ENCODE measurements around the gene TLE4.
A peak's percentile ranks its signal among the peaks of the same experiment; 100 is the strongest.

Gene TLE4

DNA sequence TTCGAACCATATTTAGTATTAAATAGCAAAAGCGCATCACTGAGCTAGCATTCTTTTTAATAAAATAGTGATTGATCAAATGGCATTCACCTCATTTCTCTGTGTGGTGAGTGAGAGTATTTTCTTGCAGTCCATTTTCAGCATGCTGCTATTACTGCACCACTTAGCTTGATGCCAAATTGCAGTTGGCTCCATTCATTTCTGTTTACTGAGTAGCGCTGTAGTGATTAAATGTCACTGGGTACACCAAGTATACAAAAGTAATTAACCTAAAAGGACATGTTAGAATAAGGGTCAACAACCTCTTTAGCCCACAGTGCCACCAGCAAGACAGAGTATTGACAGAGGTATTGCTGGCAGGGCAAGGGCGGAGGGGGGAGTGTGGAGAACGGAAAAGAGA is 122.0 kb downstream of the TLE4 start:
- no peak for DNase-seq

DNA sequence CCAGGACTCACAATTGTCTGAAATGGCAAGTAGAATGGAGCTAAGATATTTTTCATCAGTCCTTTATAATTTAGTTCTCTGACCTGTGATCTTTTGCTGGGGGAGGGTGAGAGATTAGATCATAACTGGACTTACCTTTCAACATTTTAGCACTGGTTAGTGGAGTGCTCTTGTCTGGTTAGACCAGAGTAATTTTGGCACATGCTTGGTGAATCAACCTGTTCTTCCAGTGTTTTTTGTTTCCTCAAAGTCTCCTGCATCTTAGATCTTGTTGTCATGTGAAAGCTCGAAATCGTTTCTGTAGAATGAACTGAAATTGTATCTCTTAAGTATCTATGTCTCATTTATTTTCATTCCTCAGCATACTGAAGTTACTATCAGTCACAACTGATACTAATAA is 122.4 kb downstream of the TLE4 start:
- no peak for DNase-seq

DNA sequence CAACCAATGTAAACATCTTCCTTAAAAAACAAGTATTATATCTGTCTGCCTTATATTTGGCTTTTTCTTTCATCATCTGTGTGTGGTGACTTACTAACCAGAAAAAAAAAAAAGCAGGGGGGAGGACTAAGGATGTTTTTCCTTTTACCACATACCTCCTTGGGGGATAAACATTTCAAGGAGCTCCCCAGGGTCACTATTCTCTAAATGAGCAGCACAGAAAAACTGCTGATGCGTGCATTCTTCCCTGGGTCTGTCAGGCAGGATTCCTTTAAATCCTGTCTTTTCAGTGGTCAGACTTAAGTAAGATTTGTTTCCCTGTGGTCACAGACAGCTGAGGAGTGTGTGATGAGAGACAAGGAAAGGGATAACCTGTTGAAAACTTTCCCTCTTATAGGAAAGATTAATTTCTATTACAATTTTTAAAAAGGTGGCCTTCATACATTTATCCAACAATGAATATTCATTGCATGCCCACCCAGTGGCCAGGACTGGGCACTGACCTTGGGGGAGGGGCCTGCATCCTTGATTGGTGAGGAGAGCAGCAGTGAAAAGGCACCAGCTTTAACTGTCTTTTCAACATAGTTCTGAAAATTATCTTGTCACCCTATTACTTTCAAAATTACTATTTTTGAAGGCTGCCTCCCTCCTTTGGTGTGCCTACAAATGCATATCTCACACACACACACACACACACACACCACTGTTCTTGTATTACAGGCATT is 123.1 kb downstream of the TLE4 start:
- DNase-seq: peak; percentile 96

DNA sequence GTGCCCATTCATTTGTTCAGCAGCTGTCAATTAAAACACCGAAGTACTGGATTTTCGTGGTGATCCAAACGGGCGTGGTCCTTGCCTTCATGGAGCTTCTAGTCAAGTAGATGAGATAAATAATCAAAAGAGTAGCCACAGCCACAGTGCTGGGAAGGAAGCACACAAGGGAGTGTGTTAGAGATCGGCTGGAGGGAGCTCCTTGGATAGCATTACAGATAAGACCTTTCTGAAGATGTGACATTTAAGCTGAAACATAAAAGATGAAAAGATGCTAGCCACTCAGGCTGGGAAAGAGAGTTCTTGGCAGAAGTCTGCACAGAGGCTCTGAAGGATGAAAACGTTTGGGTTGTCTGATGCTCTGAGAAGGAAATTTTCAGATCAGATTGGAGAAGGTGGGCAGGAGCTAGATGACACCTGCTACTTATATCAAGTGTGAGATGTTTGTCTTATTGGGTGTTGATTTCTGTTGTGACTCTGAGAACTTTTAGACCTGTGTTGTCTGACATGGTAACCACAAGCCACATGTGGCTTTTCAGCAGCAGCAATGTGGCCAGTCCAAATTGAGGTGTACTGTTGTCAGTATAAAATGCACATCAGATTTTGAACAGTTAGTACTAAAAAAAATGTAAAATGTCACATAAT is 123.9 kb downstream of the TLE4 start:
- DNase-seq: no peak

DNA sequence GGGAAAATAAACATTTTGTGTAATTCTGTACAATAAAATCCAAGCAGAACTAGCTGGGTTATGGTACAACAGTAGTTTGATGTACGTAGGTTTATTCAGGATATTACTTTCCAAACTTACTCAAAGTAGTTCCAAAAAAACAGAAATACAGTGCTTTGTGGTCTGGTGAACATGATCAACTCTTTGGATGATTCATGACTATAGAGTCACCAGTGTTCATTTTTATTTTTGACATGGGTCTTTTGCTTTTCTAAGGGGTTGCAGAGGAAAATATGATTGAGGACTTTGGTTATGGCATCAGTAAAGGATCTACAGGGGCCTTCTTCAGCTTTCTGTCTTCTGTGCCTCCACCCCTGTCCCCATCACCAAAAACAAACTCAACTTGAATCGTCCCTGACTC is 127.2 kb downstream of the TLE4 start:
- no peak for DNase-seq

DNA sequence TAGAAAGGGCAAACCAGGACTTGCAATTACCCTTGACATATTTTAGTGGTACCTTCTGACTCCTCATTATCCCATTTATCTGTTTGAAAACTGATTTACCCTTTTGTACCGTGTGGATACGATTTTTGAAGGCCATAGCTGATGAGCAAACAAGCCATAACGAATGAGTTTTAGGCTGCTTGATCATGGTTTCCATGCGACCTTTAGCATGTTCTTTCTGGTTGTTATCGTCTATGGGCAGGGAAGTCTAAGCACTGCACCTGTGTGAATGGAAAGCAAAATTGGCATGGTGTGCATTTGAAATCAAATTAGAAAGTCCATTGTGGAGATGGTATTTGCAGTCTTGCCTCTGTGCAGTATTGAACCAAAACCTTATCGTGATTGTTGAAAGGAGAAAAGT is 127.7 kb downstream of the TLE4 start:
- DNase-seq: no peak

DNA sequence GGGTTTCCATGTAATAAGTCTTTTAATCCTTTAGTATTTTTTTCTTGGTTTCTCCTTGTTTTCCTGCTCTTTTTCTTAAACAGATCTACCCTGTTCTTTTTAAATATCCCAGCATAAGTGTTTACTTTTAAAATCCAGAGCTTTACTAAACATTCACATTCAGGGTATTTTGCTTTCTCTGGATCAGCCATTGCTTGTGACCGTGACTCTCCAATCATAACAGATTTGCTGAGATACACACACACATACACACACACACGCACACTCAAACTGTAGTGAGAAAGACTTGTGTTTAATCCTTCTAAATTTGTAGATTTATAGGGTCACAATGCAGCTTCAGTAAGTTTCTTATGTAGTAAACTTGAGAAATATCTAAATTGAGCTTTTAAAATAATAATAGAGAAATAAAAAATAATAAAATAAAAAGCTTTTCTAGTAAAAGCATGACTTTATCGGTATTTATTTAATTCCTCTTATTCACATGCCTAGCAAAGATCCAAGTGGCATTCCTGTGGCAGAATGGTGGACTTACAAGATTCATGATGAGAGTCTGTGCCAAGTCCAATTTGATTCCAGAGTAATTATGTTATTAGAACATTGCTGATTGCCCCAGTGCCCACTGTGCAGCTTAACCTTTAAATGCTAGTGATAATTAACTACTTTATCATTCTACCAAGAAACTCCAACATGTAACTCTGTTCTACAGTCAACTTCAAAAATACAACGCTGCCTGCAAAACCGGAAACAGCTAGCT is 129.0 kb downstream of the TLE4 start:
- no peak for DNase-seq

DNA sequence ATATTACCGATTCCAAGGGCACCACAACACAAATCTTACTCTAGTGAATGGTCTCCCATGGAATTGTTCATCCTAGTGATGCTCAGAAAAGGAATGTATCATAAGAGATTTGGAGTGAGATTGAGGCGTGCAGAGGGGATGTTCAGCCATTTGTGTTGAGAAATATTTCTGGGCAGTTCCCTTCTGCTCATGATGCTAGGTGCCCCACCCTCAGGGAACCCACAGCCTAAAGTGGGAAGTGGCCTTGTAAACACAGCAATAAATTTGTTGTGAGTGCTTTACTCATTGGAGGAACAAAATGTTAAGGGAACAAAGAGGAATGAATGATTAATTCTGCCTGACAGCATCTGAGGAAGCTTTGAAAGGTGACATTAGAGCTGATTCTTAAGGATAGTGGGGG is 129.9 kb downstream of the TLE4 start:
- DNase-seq: no peak

DNA sequence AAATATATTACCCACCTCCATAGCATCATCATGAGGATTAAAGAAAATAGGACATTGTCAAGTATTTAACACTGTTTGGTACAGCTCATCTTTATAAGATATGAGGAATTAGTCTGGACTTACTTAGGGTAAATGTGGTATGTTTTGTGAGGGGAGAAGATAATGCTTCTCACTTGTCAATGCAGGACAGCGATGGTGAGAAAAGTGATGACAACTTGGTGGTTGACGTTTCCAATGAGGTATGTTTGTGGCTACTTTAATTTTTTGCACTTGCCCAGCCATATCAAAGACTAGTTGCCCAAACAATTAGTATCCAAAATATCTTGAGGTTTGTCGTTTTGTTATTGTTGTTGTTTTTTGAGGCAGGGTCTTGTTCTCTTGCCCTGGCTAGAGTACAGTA is 133.9 kb downstream of the TLE4 start:
- no peak for DNase-seq

DNA sequence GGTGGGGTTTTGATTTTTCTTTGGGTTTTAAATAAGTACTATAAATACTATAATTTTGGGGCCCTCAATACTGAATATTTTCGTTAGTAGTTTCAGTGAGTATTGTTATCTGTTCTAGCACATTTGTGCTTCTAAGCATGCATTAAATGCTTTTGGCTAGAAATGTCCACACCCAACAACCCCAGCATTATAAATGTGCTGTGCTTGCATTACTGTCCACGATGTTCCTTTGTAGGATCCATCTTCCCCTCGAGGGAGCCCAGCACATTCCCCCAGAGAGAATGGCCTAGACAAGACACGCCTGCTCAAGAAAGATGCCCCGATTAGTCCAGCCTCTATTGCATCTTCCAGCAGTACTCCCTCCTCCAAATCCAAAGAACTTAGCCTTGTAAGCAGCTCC is 134.7 kb downstream of the TLE4 start:
- no peak for DNase-seq

DNA sequence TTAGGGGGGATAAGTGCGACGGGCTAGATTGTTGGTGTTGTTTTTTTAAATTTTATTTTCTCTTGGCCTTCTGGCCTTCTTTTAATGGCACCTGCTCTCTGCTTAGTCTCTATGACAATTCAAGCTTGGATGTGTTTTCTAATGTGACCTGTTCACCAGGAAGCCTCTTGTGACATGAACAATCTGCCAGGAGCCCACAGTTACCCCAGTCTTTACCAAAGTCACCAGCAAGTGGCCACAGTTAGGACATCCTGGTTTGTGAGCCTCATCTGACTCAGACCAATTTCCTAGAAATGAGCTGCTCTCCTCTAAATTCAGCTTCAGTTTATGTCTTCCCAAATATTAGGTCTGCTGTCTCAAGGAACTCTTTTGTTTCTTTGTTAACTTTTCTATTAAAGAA is 135.8 kb downstream of the TLE4 start:
- DNase-seq: no peak

DNA sequence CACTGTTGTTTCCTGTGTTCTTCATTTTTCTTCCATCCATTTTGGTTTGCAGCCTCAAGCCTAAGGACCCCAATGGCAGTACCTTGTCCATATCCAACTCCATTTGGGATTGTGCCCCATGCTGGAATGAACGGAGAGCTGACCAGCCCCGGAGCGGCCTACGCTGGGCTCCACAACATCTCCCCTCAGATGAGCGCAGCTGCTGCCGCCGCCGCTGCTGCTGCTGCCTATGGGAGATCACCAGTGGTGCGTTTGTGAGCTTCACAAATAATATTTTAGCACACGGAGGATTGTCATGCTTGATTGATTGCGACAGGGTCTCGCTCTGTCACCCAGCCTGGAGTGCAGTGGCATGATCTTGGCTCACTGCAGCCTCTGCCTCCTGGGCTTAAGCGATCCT is 136.8 kb downstream of the TLE4 start:
- DNase-seq: no peak

DNA sequence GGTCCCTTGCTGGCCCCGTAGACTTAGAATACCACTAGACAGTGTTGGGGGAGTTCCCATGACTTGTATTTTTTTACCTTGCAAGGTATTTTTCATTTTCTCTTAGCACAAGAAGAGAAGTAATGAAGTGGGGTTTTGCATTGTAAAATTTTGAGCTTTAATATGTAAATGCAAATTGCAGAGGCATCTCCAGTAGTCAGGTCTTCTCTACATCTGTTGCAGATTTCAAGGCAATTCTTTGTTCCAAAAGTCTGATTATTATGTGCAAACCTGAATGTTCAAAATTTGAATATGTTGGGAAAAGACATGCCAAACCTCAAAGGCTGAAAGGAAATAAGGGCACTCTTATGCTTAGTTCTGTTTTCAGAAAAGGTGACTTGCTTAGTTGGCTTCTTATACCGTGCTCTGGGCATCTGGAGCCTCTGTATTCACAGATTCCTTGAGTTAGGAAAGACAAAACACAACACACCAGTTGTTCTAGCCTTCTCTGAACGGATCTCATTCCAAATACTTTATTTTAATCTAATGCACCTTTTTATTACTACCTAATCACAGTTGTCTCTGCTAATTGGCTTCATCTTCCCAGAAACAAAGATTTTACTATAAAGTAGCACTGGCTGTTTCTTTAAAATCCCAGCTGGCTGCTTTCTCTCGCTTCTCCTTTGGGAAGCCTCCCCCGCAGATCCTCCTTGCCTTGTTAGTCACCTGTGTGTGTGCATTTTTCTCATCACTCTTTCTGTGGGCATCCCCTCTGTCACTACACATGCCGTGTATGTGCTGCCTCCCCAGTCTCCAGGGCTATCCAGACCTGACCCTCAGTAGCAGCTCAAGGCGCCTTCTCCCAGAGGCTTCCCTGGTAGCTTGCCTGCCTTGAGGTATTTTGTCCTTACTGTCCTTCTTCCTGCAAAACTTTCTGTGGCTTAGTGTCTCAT is 138.2 kb downstream of the TLE4 start:
- no peak for DNase-seq

DNA sequence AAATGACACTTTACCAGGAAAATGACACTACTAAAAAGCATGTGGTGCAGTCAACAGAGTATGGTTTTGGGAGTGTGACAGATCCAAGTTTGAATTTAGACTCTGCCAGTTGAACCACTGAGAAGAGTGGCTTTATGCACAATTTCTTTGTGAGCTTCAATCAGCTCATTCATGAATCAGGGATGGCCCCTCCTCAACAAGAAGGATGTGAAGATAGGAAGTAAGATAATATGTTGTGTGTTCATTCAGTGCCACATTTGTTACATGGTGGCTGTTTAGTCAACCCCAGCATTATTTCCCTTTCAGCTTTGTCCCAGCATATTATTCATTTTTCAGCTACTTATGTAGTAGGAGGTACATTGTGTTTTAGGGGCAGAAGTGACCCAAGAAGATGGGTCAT is 140.1 kb downstream of the TLE4 start:
- DNase-seq: no peak

DNA sequence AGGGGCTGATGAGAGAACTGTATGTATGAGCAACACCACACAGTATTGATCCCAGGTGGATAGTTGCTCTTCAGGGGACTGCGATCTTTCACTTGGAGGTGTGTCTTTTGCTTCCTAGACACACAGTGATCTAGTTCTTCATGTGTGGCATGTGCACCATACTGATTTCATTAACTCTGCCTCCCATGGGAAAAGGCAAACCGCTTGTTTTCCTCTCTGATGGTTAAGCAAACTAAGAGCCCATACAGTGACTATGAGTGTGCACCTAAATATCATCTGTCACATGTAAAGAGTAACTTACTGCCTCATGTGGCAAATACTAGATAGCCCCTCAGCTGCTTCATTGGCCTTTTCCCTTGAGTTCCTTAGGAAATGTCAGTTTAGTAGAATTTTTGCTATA is 147.3 kb downstream of the TLE4 start:
- peak; percentile 49 for DNase-seq

DNA sequence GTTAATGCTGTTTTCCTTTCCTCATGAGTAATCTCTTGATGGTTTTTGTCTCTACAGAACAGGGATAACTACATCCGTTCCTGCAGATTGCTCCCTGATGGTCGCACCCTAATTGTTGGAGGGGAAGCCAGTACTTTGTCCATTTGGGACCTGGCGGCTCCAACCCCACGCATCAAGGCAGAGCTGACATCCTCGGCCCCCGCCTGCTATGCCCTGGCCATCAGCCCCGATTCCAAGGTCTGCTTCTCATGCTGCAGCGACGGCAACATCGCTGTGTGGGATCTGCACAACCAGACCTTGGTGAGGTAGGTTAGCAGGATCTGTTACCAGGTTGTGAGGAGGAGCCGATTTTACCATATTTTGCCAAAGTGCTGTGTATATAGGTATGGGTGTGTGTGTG is 148.2 kb downstream of the TLE4 start:
- DNase-seq: no peak

DNA sequence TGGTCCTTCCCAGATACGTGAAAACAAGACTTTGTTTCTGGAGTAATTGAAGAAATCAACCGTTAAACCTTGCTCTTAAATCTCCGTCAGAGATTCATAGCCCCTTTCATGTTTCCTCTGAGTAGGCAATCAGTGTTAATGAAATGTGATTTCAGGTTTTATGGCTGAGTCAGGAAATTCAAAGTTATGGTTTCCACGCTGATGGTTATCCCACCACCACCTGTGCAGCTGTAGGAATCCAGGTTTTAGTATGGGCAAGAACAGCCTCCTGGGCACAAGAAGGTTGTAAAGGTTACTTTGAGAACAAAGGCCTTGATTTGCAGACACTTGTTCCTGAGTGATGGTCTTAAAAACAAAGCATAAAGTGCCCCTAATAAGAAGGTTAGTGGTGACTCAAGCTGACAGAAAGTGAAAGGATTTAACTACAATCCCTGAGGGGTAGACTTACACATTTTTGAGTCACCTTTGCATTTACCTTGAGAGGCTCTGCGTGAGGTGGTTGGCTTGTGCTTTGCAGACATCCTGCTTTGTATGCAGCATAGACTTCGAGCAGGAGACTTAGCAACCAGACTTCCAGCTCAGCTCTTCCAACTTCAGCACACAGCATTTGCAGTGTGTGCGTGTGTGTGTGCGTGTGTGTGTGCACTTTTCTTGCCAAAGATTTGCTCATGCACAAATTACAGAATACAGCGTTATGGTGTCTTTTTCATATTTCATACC is 159.6 kb downstream of the TLE4 start:
- DNase-seq: no peak

DNA sequence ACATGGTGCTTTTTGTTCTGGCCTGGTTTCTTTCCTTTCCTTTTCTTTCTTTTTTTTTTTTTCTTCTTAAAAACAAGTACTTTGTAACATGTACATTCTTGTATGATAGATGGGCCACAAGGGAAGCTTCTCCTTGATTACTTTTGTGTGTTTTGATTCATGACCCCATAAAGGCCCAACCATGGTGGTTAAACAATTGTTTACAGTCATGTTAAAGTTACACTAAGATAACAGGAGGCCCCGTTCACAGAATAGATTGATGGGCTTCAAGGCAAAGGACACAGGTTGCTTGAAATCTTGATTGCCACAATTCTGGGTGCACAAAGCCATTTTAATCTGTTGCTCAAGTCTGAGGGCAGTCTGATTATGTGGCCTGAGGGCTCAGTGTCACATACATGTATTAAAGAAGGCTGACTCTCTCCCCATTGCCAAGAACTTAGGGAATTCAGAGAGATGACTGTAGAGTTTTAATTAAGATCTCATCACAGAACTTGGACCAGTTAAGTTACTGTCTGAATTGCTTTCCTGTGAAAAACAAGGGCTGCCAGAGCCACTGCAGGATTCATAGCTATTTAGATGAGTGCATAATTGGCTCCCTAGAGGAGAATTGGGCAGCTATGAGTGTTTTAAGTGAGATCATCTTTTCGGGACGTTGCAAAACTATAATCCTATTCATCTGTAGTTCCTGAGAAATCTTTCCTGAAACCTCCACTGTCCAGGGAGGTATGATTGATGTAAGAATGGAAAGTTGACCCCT is 163.4 kb downstream of the TLE4 start:
- DNase-seq: no peak

DNA sequence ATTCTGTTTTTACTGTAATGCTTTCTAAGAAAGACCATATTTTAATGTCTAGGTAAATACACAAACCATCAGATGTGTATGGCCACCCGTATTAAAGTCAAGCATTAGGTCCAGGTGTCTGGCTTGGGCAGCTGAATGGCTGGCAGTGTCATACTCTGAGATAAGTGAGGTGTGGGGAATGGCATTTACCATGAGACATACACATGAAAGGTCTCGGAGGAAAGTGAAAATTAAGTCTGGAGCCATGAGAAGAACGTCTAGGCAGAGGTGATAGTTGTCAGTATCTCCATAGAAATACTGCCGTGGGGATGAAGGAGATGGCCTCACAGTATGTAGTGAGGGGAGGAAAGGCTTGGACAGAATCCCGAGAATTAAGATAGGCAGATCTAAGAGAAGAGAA is 164.3 kb downstream of the TLE4 start:
- no peak for DNase-seq

DNA sequence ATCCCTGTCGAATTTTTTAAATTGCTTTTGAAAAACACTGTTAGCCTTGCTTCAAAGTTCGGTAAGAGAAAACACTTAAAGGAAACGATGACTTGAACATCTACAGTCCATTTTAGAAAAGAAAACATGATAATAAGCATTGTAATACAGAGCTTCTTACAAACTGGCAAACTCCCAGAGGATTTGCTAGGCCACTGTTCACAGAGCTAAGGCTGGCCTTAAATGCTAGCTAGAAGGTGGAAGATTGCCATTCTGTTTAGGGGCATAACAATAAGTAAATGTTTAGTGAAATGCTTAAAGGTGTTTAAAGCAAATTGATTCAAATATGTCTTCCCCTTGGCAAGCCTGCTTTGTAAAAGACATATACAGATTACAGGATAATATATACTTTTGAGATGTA is 169.6 kb downstream of the TLE4 start:
- DNase-seq: no peak

DNA sequence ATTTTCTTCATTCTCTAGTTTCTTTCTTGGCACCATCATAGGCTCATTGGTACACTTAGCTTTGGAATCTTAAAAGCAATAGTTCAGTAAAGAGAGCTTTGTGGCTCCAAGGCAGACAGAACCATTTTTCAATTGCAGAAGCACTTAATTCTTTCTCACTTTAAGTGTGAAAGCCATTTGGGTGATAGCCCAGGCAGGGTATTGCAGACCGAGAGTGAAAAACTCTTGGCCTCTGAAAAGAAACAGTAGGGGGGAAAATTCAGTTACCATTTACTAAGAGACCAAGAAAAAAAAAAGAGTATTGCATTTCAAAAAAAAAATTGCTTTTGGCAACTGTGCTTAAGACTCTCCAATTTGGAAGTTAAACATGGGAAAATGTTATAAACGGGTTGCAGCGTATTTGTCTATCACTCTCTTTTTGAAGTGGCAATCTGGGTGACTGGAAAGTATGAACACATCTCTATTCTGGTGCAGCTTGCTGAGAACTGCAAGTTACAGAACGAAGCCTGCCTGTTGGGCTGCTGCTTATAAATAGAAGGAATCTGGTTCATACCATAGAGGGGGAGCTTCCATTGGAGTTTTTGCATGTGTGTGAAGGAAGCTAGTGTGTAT is 170.5 kb downstream of the TLE4 start:
- no peak for DNase-seq

All from fibroblast of skin of right quadriceps (primary cell).